Measurements from ENCODE around the gene GSK3A.
A peak's percentile ranks its signal among the peaks of the same experiment; 100 is the strongest.

GSK3A gene

GRCh38 chr19:42197375-42197817, 45.0 kb downstream of the GSK3A start:
- Histone ChIP-seq H4K20me1 (ENCODE audit: insufficient read depth, low read length) (no peaks in the 10 kb centered on the region), H3K4me3 (ENCODE audit: low read length) (no peak overlapping the region), H3K4me2 (ENCODE audit: low read length) (peak overlapping the region; percentile 33; the same call in 1 of the 2 replicates), H3K36me3 (replicated peaks; ENCODE audit: low read depth, low read length) (peaks cover 58% of the 10 kb centered on the region), H3K9me3 (ENCODE audit: insufficient read depth, low read length) (peaks cover 8% of the 10 kb centered on the region; the same call in 1 of the 2 replicates), H3K9ac (ENCODE audit: low read length) (no peak overlapping the region), H3K27me3 (ENCODE audit: low read depth, low read length) (peaks cover 5% of the 10 kb centered on the region; the same call in 1 of the 2 replicates), H3K79me2 (ENCODE audit: low read length) (peaks cover 17% of the 10 kb centered on the region), H3K27ac (ENCODE audit: low read length) (peak overlapping the region; percentile 39), H3K4me1 (ENCODE audit: low read length) (peaks cover 51% of the 10 kb centered on the region), H2AFZ (ENCODE audit: low read depth, low read length) (no peak overlapping the region)
- TF ChIP-seq, protein P1, sequence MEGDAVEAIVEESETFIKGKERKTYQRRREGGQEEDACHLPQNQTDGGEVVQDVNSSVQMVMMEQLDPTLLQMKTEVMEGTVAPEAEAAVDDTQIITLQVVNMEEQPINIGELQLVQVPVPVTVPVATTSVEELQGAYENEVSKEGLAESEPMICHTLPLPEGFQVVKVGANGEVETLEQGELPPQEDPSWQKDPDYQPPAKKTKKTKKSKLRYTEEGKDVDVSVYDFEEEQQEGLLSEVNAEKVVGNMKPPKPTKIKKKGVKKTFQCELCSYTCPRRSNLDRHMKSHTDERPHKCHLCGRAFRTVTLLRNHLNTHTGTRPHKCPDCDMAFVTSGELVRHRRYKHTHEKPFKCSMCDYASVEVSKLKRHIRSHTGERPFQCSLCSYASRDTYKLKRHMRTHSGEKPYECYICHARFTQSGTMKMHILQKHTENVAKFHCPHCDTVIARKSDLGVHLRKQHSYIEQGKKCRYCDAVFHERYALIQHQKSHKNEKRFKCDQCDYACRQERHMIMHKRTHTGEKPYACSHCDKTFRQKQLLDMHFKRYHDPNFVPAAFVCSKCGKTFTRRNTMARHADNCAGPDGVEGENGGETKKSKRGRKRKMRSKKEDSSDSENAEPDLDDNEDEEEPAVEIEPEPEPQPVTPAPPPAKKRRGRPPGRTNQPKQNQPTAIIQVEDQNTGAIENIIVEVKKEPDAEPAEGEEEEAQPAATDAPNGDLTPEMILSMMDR (IDR thresholded peaks at IDR 0.05; ENCODE audit: low read depth, low read length): no peak
- no peak for TF ChIP-seq EZH2phosphoT487 (IDR thresholded peaks at IDR 0.05; ENCODE audit: low read depth)

- H2AFZ ChIP-seq (ENCODE audit: low read depth, low read length): no peak overlapping the region
- no peak for TF ChIP-seq EZH2phosphoT487 (IDR thresholded peaks at IDR 0.05; ENCODE audit: low read depth)
- TF ChIP-seq, protein P1 (IDR thresholded peaks at IDR 0.05; ENCODE audit: low read depth, low read length): no peak
- H3K27ac ChIP-seq (ENCODE audit: low read length): no peak overlapping the region
- H3K36me3 ChIP-seq (replicated peaks; ENCODE audit: low read depth, low read length): peaks cover 55% of the 10 kb centered on the region
- H3K4me3 ChIP-seq (ENCODE audit: low read length): no peak overlapping the region
- peaks cover 8% of the 10 kb centered on the region; the same call in 1 of the 2 replicates for H3K9me3 ChIP-seq (ENCODE audit: insufficient read depth, low read length)
- no peak overlapping the region for H3K9ac ChIP-seq (ENCODE audit: low read length)
- H3K4me2 ChIP-seq (ENCODE audit: low read length): no peak overlapping the region
- H4K20me1 ChIP-seq (ENCODE audit: insufficient read depth, low read length): no peaks in the 10 kb centered on the region
- peaks cover 13% of the 10 kb centered on the region for H3K79me2 ChIP-seq (ENCODE audit: low read length)
- peaks cover 51% of the 10 kb centered on the region for H3K4me1 ChIP-seq (ENCODE audit: low read length)
- peaks cover 5% of the 10 kb centered on the region; the same call in 1 of the 2 replicates for H3K27me3 ChIP-seq (ENCODE audit: low read depth, low read length)
These were observed 46.1 kb downstream of the GSK3A start for GRCh38 chr19:42196011-42197001.

DNA sequence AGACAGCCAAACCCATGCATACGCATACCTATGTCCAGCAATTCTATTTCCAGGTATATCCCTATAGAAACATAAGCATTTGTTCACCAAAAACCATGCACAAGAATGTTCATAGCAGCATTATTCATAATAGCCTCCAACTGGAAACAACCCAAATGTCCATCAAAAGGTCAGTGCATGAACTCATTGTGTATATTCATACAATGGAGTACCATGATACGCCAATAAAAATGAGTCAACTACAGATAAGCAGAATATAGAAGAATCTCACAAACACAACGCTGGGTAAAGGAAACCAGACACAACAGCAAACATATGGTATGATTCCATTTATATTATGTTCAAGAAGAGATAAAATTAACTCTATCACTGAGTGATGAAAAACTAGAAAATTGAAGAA, 48.7 kb downstream of the GSK3A start:
- Histone ChIP-seq H3K4me1 (ENCODE audit: low read length) (peaks cover 25% of the 10 kb centered on the region), H3K27me3 (ENCODE audit: low read depth, low read length) (peaks cover 5% of the 10 kb centered on the region; the same call in 1 of the 2 replicates), H3K79me2 (ENCODE audit: low read length) (no peaks in the 10 kb centered on the region), H3K4me2 (ENCODE audit: low read length) (no peak overlapping the region), H2AFZ (ENCODE audit: low read depth, low read length) (no peak overlapping the region), H3K27ac (ENCODE audit: low read length) (no peak overlapping the region), H4K20me1 (ENCODE audit: insufficient read depth, low read length) (no peaks in the 10 kb centered on the region), H3K4me3 (ENCODE audit: low read length) (no peak overlapping the region), H3K36me3 (replicated peaks; ENCODE audit: low read depth, low read length) (peaks cover 32% of the 10 kb centered on the region), H3K9ac (ENCODE audit: low read length) (no peak overlapping the region), H3K9me3 (ENCODE audit: insufficient read depth, low read length) (peaks cover 8% of the 10 kb centered on the region; the same call in 1 of the 2 replicates)
- no peak for TF ChIP-seq EZH2phosphoT487 (IDR thresholded peaks at IDR 0.05; ENCODE audit: low read depth)
- TF ChIP-seq, protein P1 (IDR thresholded peaks at IDR 0.05; ENCODE audit: low read depth, low read length): no peak

DNA sequence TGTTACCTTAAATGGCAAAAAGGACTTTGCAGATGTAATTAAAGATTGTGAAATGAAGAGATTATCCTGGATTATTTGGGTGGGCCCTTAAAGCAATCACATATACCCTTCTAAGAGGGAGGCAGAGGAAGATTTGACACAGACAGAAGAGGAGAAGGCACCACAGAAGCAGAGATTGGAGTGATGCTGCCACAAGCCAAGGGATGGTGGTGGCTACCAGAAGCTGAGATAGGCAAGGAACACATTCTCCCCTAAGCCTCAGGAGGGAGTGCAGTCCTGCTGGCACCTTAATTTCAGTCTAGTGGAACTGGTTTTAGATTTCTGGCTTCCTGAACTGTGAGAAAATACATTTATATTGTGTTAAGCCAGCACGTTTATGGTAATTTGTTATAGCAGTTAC, 49.1 kb downstream of the GSK3A start:
- no peaks in the 10 kb centered on the region for H4K20me1 ChIP-seq (ENCODE audit: insufficient read depth, low read length)
- H3K79me2 ChIP-seq (ENCODE audit: low read length): no peaks in the 10 kb centered on the region
- TF ChIP-seq EZH2phosphoT487 (IDR thresholded peaks at IDR 0.05; ENCODE audit: low read depth): no peak
- TF ChIP-seq, protein P1 (IDR thresholded peaks at IDR 0.05; ENCODE audit: low read depth, low read length): no peak

More for the DNA sequence above, 49.1 kb downstream of the GSK3A start:
- Histone ChIP-seq H2AFZ (ENCODE audit: low read depth, low read length) (no peak overlapping the region), H3K4me3 (ENCODE audit: low read length) (no peak overlapping the region), H3K4me1 (ENCODE audit: low read length) (peaks cover 23% of the 10 kb centered on the region), H3K4me2 (ENCODE audit: low read length) (no peak overlapping the region), H3K9me3 (ENCODE audit: insufficient read depth, low read length) (peaks cover 8% of the 10 kb centered on the region; the same call in 1 of the 2 replicates), H3K36me3 (replicated peaks; ENCODE audit: low read depth, low read length) (peaks cover 29% of the 10 kb centered on the region), H3K9ac (ENCODE audit: low read length) (no peak overlapping the region), H3K27ac (ENCODE audit: low read length) (no peak overlapping the region), H3K27me3 (ENCODE audit: low read depth, low read length) (peaks cover 5% of the 10 kb centered on the region; the same call in 1 of the 2 replicates)
